SK-N-SH (cell line): ENCODE results near the gene CRPPA. TPM values are rescaled to one million over a fixed set of nuclear protein-coding genes. Genes with fewer than 3 reads are reported as not detected.
A peak's percentile ranks its signal among the peaks of the same experiment; 100 is the strongest.

Experiments used
- CTCF ChIA-PET: fragments of 300-600, 350-600 bp; formaldehyde crosslinking; extraction: SDS; loops from one replicate; lab custom pipeline; 2021; lab: Yijun Ruan, JAX
- POLR2A ChIA-PET: fragments of 350-600 bp; sonication (Branson Sonifier 250); formaldehyde crosslinking; extraction: SDS; loops from one replicate; lab custom pipeline; 2020; ENCODE audit warnings: antibody characterized with exemption, inconsistent platforms; lab: Yijun Ruan, JAX
- DNase-seq: peaks from one replicate; pipeline ENCODE4 v3.0.0; 2012
- H2AFZ ChIP-seq: fragments of 200-600 bp; sonication (generic); 2 replicates; pipeline ENCODE4 v1.8.1; 2016; ENCODE audit warnings: antibody characterized with exemption, mild to moderate bottlenecking, low read depth
- H3F3A ChIP-seq: fragments of 200-600 bp; sonication (generic); replicated peaks from 2 replicates; pipeline ENCODE3; 2016; ENCODE audit warnings: antibody characterized with exemption, mild to moderate bottlenecking; ENCODE audit not compliant: insufficient read depth
- H3K27ac ChIP-seq, 2 experiments: fragments of 200-500 bp in 1 of 2; fragments of 200-600 bp in 1 of 2; sonication (Bioruptor generic) in 1 of 2; sonication (generic), shearing (Covaris generic) in 1 of 2; 2 replicates each; pipeline versions ENCODE4 v1.5.1 to v1.6.1; 2014 to 2016; ENCODE audit warnings: low read depth in 2 of 2, inconsistent platforms in 1 of 2, low read length in 1 of 2, mild to moderate bottlenecking in 1 of 2, mixed read lengths in 1 of 2
- H3K27me3 ChIP-seq: fragments of 200-600 bp; sonication (generic), shearing (Covaris generic); 2 replicates; pipeline ENCODE4 v1.6.1; 2016; ENCODE audit warnings: mixed run types; ENCODE audit not compliant: insufficient read depth
- H3K36me3 ChIP-seq, 2 experiments: fragments of 200-500 bp in 1 of 2; fragments of 200-600 bp in 1 of 2; sonication (Bioruptor generic) in 1 of 2; sonication (generic) in 1 of 2; replicated peaks in 1 of 2; 2 replicates each; pipeline versions ENCODE3 to v1.5.1; 2014 to 2016; ENCODE audit warnings: low read length in 1 of 2, mild to moderate bottlenecking in 1 of 2; ENCODE audit not compliant: insufficient read depth in 2 of 2, control insufficient read depth in 1 of 2
- H3K4me1 ChIP-seq, 2 experiments: fragments of 200-500 bp in 1 of 2; fragments of 200-600 bp in 1 of 2; sonication (Bioruptor generic) in 1 of 2; sonication (generic), shearing (Covaris generic) in 1 of 2; 2 replicates each; pipeline versions ENCODE4 v1.5.1 to v1.6.1; 2014 to 2016; ENCODE audit warnings: low read depth in 1 of 2, low read length in 1 of 2, mixed run types in 1 of 2; ENCODE audit not compliant: insufficient read depth in 2 of 2, control insufficient read depth in 1 of 2
- H3K4me2 ChIP-seq: fragments of 200-600 bp; sonication (generic), shearing (Covaris generic); 2 replicates; pipeline ENCODE4 v1.6.1; 2017; ENCODE audit warnings: mixed run types
- H3K4me3 ChIP-seq, 2 experiments: fragments of 200-500 bp in 1 of 2; fragments of 200-600 bp in 1 of 2; sonication (Bioruptor generic) in 1 of 2; sonication (generic), shearing (Covaris generic) in 1 of 2; 2 replicates each; pipeline versions ENCODE4 v1.5.1 to v1.8.1; 2014 to 2016; ENCODE audit warnings: low read depth in 2 of 2, inconsistent platforms in 1 of 2, low read length in 1 of 2, mild to moderate bottlenecking in 1 of 2, mixed read lengths in 1 of 2, moderate library complexity in 1 of 2
- H3K79me2 ChIP-seq: fragments of 200-600 bp; sonication (generic); 2 replicates; pipeline ENCODE4 v1.8.1; 2017; ENCODE audit warnings: mild to moderate bottlenecking; ENCODE audit not compliant: insufficient read depth
- H3K9ac ChIP-seq: fragments of 200-600 bp; sonication (generic); 2 replicates; pipeline ENCODE4 v1.6.1; 2017; ENCODE audit warnings: mixed run types
- H3K9me2 ChIP-seq: fragments of 200-600 bp; sonication (generic); 2 replicates; pipeline ENCODE4 v1.6.1; 2017; ENCODE audit warnings: mixed run types
- H3K9me3 ChIP-seq: fragments of 200-600 bp; sonication (generic); 2 replicates; pipeline ENCODE4 v1.6.1; 2017; ENCODE audit warnings: mixed run types, mild to moderate bottlenecking, moderate library complexity
- H4K20me1 ChIP-seq: fragments of 200-600 bp; sonication (generic); 2 replicates; pipeline ENCODE4 v1.6.1; 2017; ENCODE audit warnings: mild to moderate bottlenecking, mixed run types; ENCODE audit not compliant: insufficient read depth
- ELF1 ChIP-seq: IDR thresholded peaks from 2 replicates; pipeline ENCODE4 v1.4.0; 2012
- EP300 ChIP-seq, 2 experiments: IDR thresholded peaks; 2 replicates each; pipeline versions ENCODE4 v1.4.0 to v1.6.1; 2012; ENCODE audit warnings: borderline replicate concordance in 1 of 2, low read depth in 1 of 2, low read length in 1 of 2
- EZH2phosphoT487 ChIP-seq: fragments of 200-600 bp; sonication (generic); IDR thresholded peaks from 2 replicates; pipeline ENCODE4 v1.6.1; 2017; ENCODE audit warnings: low read depth, mixed run types, mild to moderate bottlenecking, antibody characterized with exemption, moderate library complexity, borderline replicate concordance
- FOSL2 ChIP-seq: IDR thresholded peaks from 2 replicates; pipeline ENCODE4 v1.4.0; 2012; ENCODE audit warnings: low read depth, mild to moderate bottlenecking, moderate library complexity, borderline replicate concordance
- FOXJ3 ChIP-seq: sonication (generic); formaldehyde crosslinking; IDR thresholded peaks from 2 replicates; pipeline ENCODE4 v1.5.1; 2020; ENCODE audit warnings: mild to moderate bottlenecking, missing genetic modification reagents
- FOXM1 ChIP-seq: IDR thresholded peaks from 2 replicates; pipeline ENCODE4 v1.4.0; 2012; ENCODE audit warnings: low read depth, mild to moderate bottlenecking
- MEF2A ChIP-seq: IDR thresholded peaks from 2 replicates; pipeline ENCODE4 v1.4.0; 2012; ENCODE audit warnings: low read depth, borderline replicate concordance
- MXI1 ChIP-seq: IDR thresholded peaks from 2 replicates; pipeline ENCODE4 v1.6.1; 2012; ENCODE audit warnings: mild to moderate bottlenecking, low read depth, low read length, improper control_type of control experiment
- NFIC ChIP-seq: IDR thresholded peaks from 2 replicates; pipeline ENCODE4 v1.4.0; 2012; ENCODE audit warnings: borderline replicate concordance
- NRF1 ChIP-seq: IDR thresholded peaks from 2 replicates; pipeline ENCODE4 v1.6.1; 2012; ENCODE audit warnings: low read depth, mild to moderate bottlenecking, low read length
- PBX3 ChIP-seq: IDR thresholded peaks from 2 replicates; pipeline ENCODE4; 2012
- RCOR1 ChIP-seq: fragments of 150-350 bp; IDR thresholded peaks from 2 replicates; pipeline ENCODE4 v1.6.1; 2017; ENCODE audit warnings: antibody characterized with exemption, low read length
- RFX5 ChIP-seq: IDR thresholded peaks from 2 replicates; pipeline ENCODE4 v1.6.1; 2012; ENCODE audit warnings: mild to moderate bottlenecking, improper control_type of control experiment, low read length
- RXRA ChIP-seq: IDR thresholded peaks from 2 replicates; pipeline ENCODE4 v1.4.0; 2012; ENCODE audit warnings: low read depth, mild to moderate bottlenecking, borderline replicate concordance
- SIN3A ChIP-seq: IDR thresholded peaks from 2 replicates; pipeline ENCODE4 v1.6.1; 2012; ENCODE audit warnings: low read depth, mild to moderate bottlenecking, low read length, moderate library complexity, borderline replicate concordance
- SMC3 ChIP-seq: IDR thresholded peaks from 2 replicates; pipeline ENCODE4 v1.6.1; 2012; ENCODE audit warnings: low read depth, low read length, improper control_type of control experiment
- TEAD4 ChIP-seq: IDR thresholded peaks from 2 replicates; pipeline ENCODE4 v1.4.0; 2012; ENCODE audit warnings: mild to moderate bottlenecking, borderline replicate concordance; ENCODE audit not compliant: insufficient read depth
- WGBS: methylation state at CpG from one replicate; pipeline ENCODE4 v1.1.6; 2017; ENCODE audit warnings: low lambda C conversion rate; 5-methylcytosine and 5-hydroxymethylcytosine counted together
- polyA plus RNA-seq, 3 experiments: library from polyadenylated mRNA; depleted of rRNA; stranded (reverse); fragments of >200 nt; gene quantifications; 2 replicates each; pipeline ENCODE4 v1.2.3, GENCODE V29; 2012

CRPPA gene
- polyA plus RNA-seq, 1 of the 3 experiments (the other 2 are of a cell fraction): 0.15 TPM

GRCh38 chr7:16419859-16420258 lies 1.5 kb downstream of the CRPPA start:
- Histone ChIP-seq H4K20me1 (no peaks in the 10 kb centered on the region), H3K27ac (peak overlapping the region in 1 of 2 experiments; percentile 95; a peak in 1 of 4 replicates), H3F3A (no peaks in the 10 kb centered on the region), H2AFZ (peak overlapping the region; percentile 80), H3K4me2 (peak overlapping the region; percentile 85; the same call in 1 of the 2 replicates), H3K9me2 (no peaks in the 10 kb centered on the region), H3K79me2 (no peaks in the 10 kb centered on the region), H3K4me1 (peaks cover 0 to 15% of the 10 kb centered on the region in 2 experiments; a peak in 1 of 4 replicates), H3K9ac (no peak overlapping the region), H3K27me3 (no peaks in the 10 kb centered on the region), H3K36me3 (no peaks in the 10 kb centered on the region), H3K9me3 (no peaks in the 10 kb centered on the region), H3K4me3 (no peak overlapping the region)
- ChIA-PET POLR2A (interaction anchor here (0.9 to 1.9 kb wide), 8 partner anchors 9 to 226 kb away, joined by 3 to 11 read pairs (median 4); partner anchors contain the start of genes ANKMY2, BZW2 and SOSTDC1), CTCF (interaction anchor here (0.7 to 6.2 kb wide), 6 partner anchors 7 to 342 kb away, joined by 3 to 56 read pairs (median 4); no protein-coding TSS in a partner anchor)
- TF ChIP-seq SMC3 (no peak), EZH2phosphoT487 (no peak), FOXJ3 (CRISPR knock-in tag) (no peak), RFX5 (no peak), ELF1 (no peak), PBX3 (no peak), MEF2A (no peak), FOXM1 (no peak), NFIC (no peak), RXRA (no peak), EP300 (IDR thresholded peaks at IDR 0.05; ENCODE audit: borderline replicate concordance in 1 of 2, low read depth in 1 of 2, low read length in 1 of 2) (no peak), FOSL2 (no peak), NRF1 (no peak), SIN3A (no peak)
- DNase-seq: no peak
- WGBS: 74% methylated on average over 10 of the region's 10 CpGs

- WGBS: 96% methylated on average over 1 of the region's 1 CpG
These were observed 2.2 kb downstream of the CRPPA start for GRCh38 chr7:16419126-16419525.

More at GRCh38 chr7:16419126-16419525, 2.2 kb downstream of the CRPPA start:
- Histone ChIP-seq H3K4me2 (no peak overlapping the region), H4K20me1 (no peaks in the 10 kb centered on the region), H3K9me3 (no peaks in the 10 kb centered on the region), H3K4me3 (no peak overlapping the region), H2AFZ (no peak overlapping the region), H3K27me3 (no peaks in the 10 kb centered on the region; the same call in 1 of the 2 replicates), H3K27ac (no peak overlapping the region), H3K79me2 (no peaks in the 10 kb centered on the region), H3F3A (no peaks in the 10 kb centered on the region), H3K36me3 (no peaks in the 10 kb centered on the region), H3K4me1 (peaks cover 0 to 15% of the 10 kb centered on the region in 2 experiments; a peak in 1 of 4 replicates), H3K9me2 (no peaks in the 10 kb centered on the region), H3K9ac (no peak overlapping the region)
- no peak for DNase-seq
- TF ChIP-seq MXI1 (no peak), TEAD4 (no peak), RCOR1 (no peak)
- CTCF ChIA-PET: interaction anchor here (1.7 to 6.2 kb wide), 2 partner anchors 14 to 341 kb away, joined by 5 to 56 read pairs; no protein-coding TSS in a partner anchor
- POLR2A ChIA-PET: no interaction called here
